Sigmoid colon (tissue), 4 donors: ENCODE measurements around the gene NOP10.

ENCODE experiments used
- CTCF ChIP-seq, 4 experiments: fragments of 450-650 bp in 3 of 4; fragments of 200-600 bp in 1 of 4; IDR thresholded peaks; one replicate each; pipeline ENCODE4 v1.5.1; 2016 to 2019; ENCODE audit warnings: antibody characterized with exemption in 4 of 4, mild to moderate bottlenecking in 3 of 4, moderate library complexity in 2 of 4
- EP300 ChIP-seq, 4 donors: sonication (generic); formaldehyde crosslinking; IDR thresholded peaks; one replicate each; pipeline ENCODE4 v1.6.1; 2017; ENCODE audit warnings: antibody characterized with exemption in 4 of 4
- POLR2A ChIP-seq, 2 donors: fragments of 450-650 bp; IDR thresholded peaks; one replicate each; pipeline ENCODE4 v1.6.1; 2016; ENCODE audit warnings: antibody characterized with exemption in 2 of 2, mild to moderate bottlenecking in 2 of 2, moderate library complexity in 2 of 2
- POLR2AphosphoS5 ChIP-seq, 4 donors: sonication (generic); formaldehyde crosslinking; IDR thresholded peaks; one replicate each; pipeline ENCODE4 v1.6.1; 2017; ENCODE audit warnings: antibody characterized with exemption in 4 of 4

DNA sequence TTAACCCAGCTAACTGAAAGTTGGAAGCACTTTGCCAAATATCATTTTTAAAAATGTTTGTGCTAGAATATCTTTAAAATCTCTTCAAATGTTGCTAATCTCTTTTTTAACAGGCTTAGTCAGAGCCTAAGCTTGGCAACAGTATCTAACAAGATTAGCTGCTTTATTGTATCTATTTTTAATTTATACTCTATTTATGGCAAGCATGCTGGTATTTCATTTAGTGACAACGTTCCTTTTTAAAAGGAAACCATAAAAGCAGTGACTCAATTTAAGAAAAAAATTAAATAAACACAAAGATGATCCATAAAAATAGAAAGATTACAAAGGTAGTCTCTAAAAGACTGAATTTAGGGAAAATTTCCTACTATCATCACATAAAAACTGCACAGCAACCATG is 45.9 kb downstream of the NOP10 start:
- TF ChIP-seq CTCF (IDR thresholded peaks at IDR 0.05) (no peak), EP300 (IDR thresholded peaks at IDR 0.05) (no peak), POLR2A (IDR thresholded peaks at IDR 0.05) (no peak), POLR2AphosphoS5 (IDR thresholded peaks at IDR 0.05) (no peak)
